ENCODE results near the gene NIP7. TPM values are rescaled to one million over a fixed set of nuclear protein-coding genes. Genes with fewer than 3 reads are reported as not detected.

Gene NIP7
- total RNA-seq, 2 experiments from 2014 or later, result 35.3 to 36.0 TPM

GRCh38 chr16:69319826-69320739 is 19.5 kb upstream of the NIP7 start:
- peaks cover 3% of the 10 kb centered on the region for H3K4me1 Mint-ChIP-seq (ENCODE audit: low read depth)
- DNase-seq (no peak), ATAC-seq (no peak)
- ChIA-PET CTCF (no interaction called here), POLR2A (no interaction called here)
- no peaks in the 10 kb centered on the region for H3K27me3 Mint-ChIP-seq (ENCODE audit: low read depth)
- no peaks in the 10 kb centered on the region for H3K9me3 Mint-ChIP-seq (ENCODE audit: insufficient read depth)
- H3K27ac Mint-ChIP-seq, result no peak overlapping the region
- H3K36me3 Mint-ChIP-seq (ENCODE audit: low read depth), result peaks cover 71% of the 10 kb centered on the region
- H3K4me3 Mint-ChIP-seq, result no peak overlapping the region

- ChIA-PET POLR2A (no interaction called here), CTCF (no interaction called here)
- H3K4me1 Mint-ChIP-seq (ENCODE audit: low read depth), result peaks cover 3% of the 10 kb centered on the region
- no peak for ATAC-seq
- DNase-seq, result no peak
- no peak overlapping the region for H3K4me3 Mint-ChIP-seq
- peaks cover 73% of the 10 kb centered on the region for H3K36me3 Mint-ChIP-seq (ENCODE audit: low read depth)
- H3K27ac Mint-ChIP-seq, result no peak overlapping the region
- no peaks in the 10 kb centered on the region for H3K27me3 Mint-ChIP-seq (ENCODE audit: low read depth)
- no peaks in the 10 kb centered on the region for H3K9me3 Mint-ChIP-seq (ENCODE audit: insufficient read depth)
These were observed 18.9 kb upstream of the NIP7 start for GRCh38 chr16:69320740-69321073.

GRCh38 chr16:69321080-69321479 is 18.5 kb upstream of the NIP7 start:
- peaks cover 73% of the 10 kb centered on the region for H3K36me3 Mint-ChIP-seq (ENCODE audit: low read depth)
- no peaks in the 10 kb centered on the region for H3K27me3 Mint-ChIP-seq (ENCODE audit: low read depth)
- no peak overlapping the region for H3K27ac Mint-ChIP-seq
- ChIA-PET POLR2A (no interaction called here), CTCF (no interaction called here)
- no peaks in the 10 kb centered on the region for H3K9me3 Mint-ChIP-seq (ENCODE audit: insufficient read depth)
- H3K4me3 Mint-ChIP-seq, result no peak overlapping the region
- H3K4me1 Mint-ChIP-seq (ENCODE audit: low read depth), result peaks cover 7% of the 10 kb centered on the region
- DNase-seq (no peak), ATAC-seq (no peak)

- peaks cover 17% of the 10 kb centered on the region for H3K4me1 Mint-ChIP-seq (ENCODE audit: low read depth)
- H3K9me3 Mint-ChIP-seq (ENCODE audit: insufficient read depth), result no peaks in the 10 kb centered on the region
- H3K27ac Mint-ChIP-seq, result no peak overlapping the region
- no peaks in the 10 kb centered on the region for H3K27me3 Mint-ChIP-seq (ENCODE audit: low read depth)
- CTCF ChIA-PET, result no interaction called here
- peaks cover 70% of the 10 kb centered on the region for H3K36me3 Mint-ChIP-seq (ENCODE audit: low read depth)
- ATAC-seq, result no peak
- POLR2A ChIA-PET, result no interaction called here
- no peak for DNase-seq
- H3K4me3 Mint-ChIP-seq, result no peak overlapping the region
These were observed 17.2 kb upstream of the NIP7 start for GRCh38 chr16:69322343-69322742.

- POLR2A ChIA-PET, result interaction anchor here (1.3 kb wide), 1 partner anchor 14 kb away, joined by 3 read pairs; no protein-coding TSS in a partner anchor
- DNase-seq (no peak), ATAC-seq (no peak)
- Mint-ChIP-seq H3K27me3 (ENCODE audit: low read depth) (no peaks in the 10 kb centered on the region), H3K27ac (no peak overlapping the region), H3K4me1 (ENCODE audit: low read depth) (peaks cover 22% of the 10 kb centered on the region), H3K36me3 (ENCODE audit: low read depth) (peaks cover 72% of the 10 kb centered on the region), H3K9me3 (ENCODE audit: insufficient read depth) (no peaks in the 10 kb centered on the region), H3K4me3 (no peak overlapping the region)
- CTCF ChIA-PET, result no interaction called here
These were observed 16.2 kb upstream of the NIP7 start for GRCh38 chr16:69323415-69323814.

- ATAC-seq (no peak), DNase-seq (no peak)
- Mint-ChIP-seq H3K27me3 (ENCODE audit: low read depth) (no peaks in the 10 kb centered on the region), H3K4me1 (ENCODE audit: low read depth) (peaks cover 29% of the 10 kb centered on the region), H3K36me3 (ENCODE audit: low read depth) (peaks cover 73% of the 10 kb centered on the region), H3K4me3 (no peak overlapping the region), H3K9me3 (ENCODE audit: insufficient read depth) (no peaks in the 10 kb centered on the region), H3K27ac (no peak overlapping the region)
- ChIA-PET POLR2A (interaction anchor here (1.3 kb wide), 1 partner anchor 14 kb away, joined by 3 read pairs; no protein-coding TSS in a partner anchor), CTCF (no interaction called here)
These were observed 15.5 kb upstream of the NIP7 start for GRCh38 chr16:69324013-69324531.

GRCh38 chr16:69324585-69325253 is 14.9 kb upstream of the NIP7 start:
- Mint-ChIP-seq H3K27me3 (ENCODE audit: low read depth) (no peaks in the 10 kb centered on the region), H3K9me3 (ENCODE audit: insufficient read depth) (no peaks in the 10 kb centered on the region), H3K36me3 (ENCODE audit: low read depth) (peaks cover 73% of the 10 kb centered on the region), H3K27ac (no peak overlapping the region), H3K4me3 (no peak overlapping the region), H3K4me1 (ENCODE audit: low read depth) (peaks cover 34% of the 10 kb centered on the region)
- no peak for DNase-seq
- CTCF ChIA-PET, result no interaction called here
- ATAC-seq, result no peak
- POLR2A ChIA-PET, result interaction anchor here (1.3 kb wide), 1 partner anchor 13 kb away, joined by 3 read pairs; no protein-coding TSS in a partner anchor

- H3K9me3 Mint-ChIP-seq (ENCODE audit: insufficient read depth), result no peaks in the 10 kb centered on the region
- ChIA-PET POLR2A (interaction anchor here (0.5 to 1.2 kb wide), 2 partner anchors 11 to 13 kb away, joined by 3 to 5 read pairs; partner anchors contain the start of genes COG8 and NIP7), CTCF (interaction anchor here (0.9 to 1.8 kb wide), 2 partner anchors 10 to 14 kb away, joined by 3 to 6 read pairs; no protein-coding TSS in a partner anchor)
- H3K27ac Mint-ChIP-seq, result peak overlapping the region; percentile 43
- peaks cover 68% of the 10 kb centered on the region for H3K36me3 Mint-ChIP-seq (ENCODE audit: low read depth)
- peaks cover 35% of the 10 kb centered on the region for H3K4me1 Mint-ChIP-seq (ENCODE audit: low read depth)
- no peak overlapping the region for H3K4me3 Mint-ChIP-seq
- no peaks in the 10 kb centered on the region for H3K27me3 Mint-ChIP-seq (ENCODE audit: low read depth)
- DNase-seq (no peak), ATAC-seq (no peak)
These were observed 13.8 kb upstream of the NIP7 start for GRCh38 chr16:69325784-69326171.

- CTCF ChIA-PET, result interaction anchor here (0.6 to 3.3 kb wide), 5 partner anchors 8 to 177 kb away, joined by 3 to 11 read pairs (median 5); no protein-coding TSS in a partner anchor
- peaks cover 65% of the 10 kb centered on the region for H3K36me3 Mint-ChIP-seq (ENCODE audit: low read depth)
- no peaks in the 10 kb centered on the region for H3K27me3 Mint-ChIP-seq (ENCODE audit: low read depth)
- peaks cover 37% of the 10 kb centered on the region for H3K4me1 Mint-ChIP-seq (ENCODE audit: low read depth)
- POLR2A ChIA-PET, result interaction anchor here (0.5 to 1.2 kb wide), 3 partner anchors 12 to 14 kb away, joined by 3 to 5 read pairs (median 4); partner anchors contain the start of genes COG8 and NIP7
- peak overlapping the region; percentile 43 for H3K27ac Mint-ChIP-seq
- no peak for DNase-seq
- no peak for ATAC-seq
- H3K9me3 Mint-ChIP-seq (ENCODE audit: insufficient read depth), result no peaks in the 10 kb centered on the region
- H3K4me3 Mint-ChIP-seq, result peak overlapping the region; percentile 15
These were observed 13.2 kb upstream of the NIP7 start for GRCh38 chr16:69326172-69326873.

GRCh38 chr16:69327585-69328310 is 11.8 kb upstream of the NIP7 start:
- ChIA-PET CTCF (interaction anchor here (1.3 to 3.3 kb wide), 4 partner anchors 8 to 178 kb away, joined by 3 to 11 read pairs (median 6); no protein-coding TSS in a partner anchor), POLR2A (interaction anchor here (0.6 to 1.8 kb wide), 2 partner anchors 12 to 301 kb away, joined by 4 to 6 read pairs; partner anchors contain the start of gene NIP7)
- peaks cover 38% of the 10 kb centered on the region for H3K4me1 Mint-ChIP-seq (ENCODE audit: low read depth)
- no peaks in the 10 kb centered on the region for H3K9me3 Mint-ChIP-seq (ENCODE audit: insufficient read depth)
- DNase-seq (no peak), ATAC-seq (no peak)
- peak overlapping the region; percentile 82 for H3K4me3 Mint-ChIP-seq
- H3K27me3 Mint-ChIP-seq (ENCODE audit: low read depth), result no peaks in the 10 kb centered on the region
- no peak overlapping the region for H3K27ac Mint-ChIP-seq
- H3K36me3 Mint-ChIP-seq (ENCODE audit: low read depth), result peaks cover 64% of the 10 kb centered on the region

All from activated CD8-positive, alpha-beta T cell treated with anti-CD3 and anti-CD28 coated beads, Interleukin-2, amount 10 ng/mL, durations not matched to agents 7 days and 5 days (primary cell).